Spinal cord (tissue), 10 donors: ENCODE data around the gene PRKCE. TPM values are rescaled to one million over a fixed set of nuclear protein-coding genes. Genes with fewer than 3 reads are reported as not detected.
"Not testable (repeated sequence)": the region's sequence is repeated elsewhere in the genome, so short reads cannot be mapped to it uniquely, and the experiment has no call there.

Source experiments
- DNase-seq, 6 donors: peaks; one replicate each; pipeline versions ENCODE4 v3.0.0 to v3.0.0-alpha.2; 2013 to 2015; ENCODE audit warnings: low spot score in 6 of 6, low read depth in 4 of 6
- H3K27ac ChIP-seq: one replicate; pipeline ENCODE4 v1.5.1; 2013; ENCODE audit warnings: low read depth, low read length, control low read depth
- H3K27me3 ChIP-seq: one replicate; pipeline ENCODE4 v1.6.1; 2013; ENCODE audit warnings: low read length; ENCODE audit not compliant: control insufficient read depth, insufficient read depth
- H3K36me3 ChIP-seq: one replicate; pipeline ENCODE4 v1.6.1; 2013; ENCODE audit warnings: low read length; ENCODE audit not compliant: control insufficient read depth, insufficient read depth
- H3K4me1 ChIP-seq: one replicate; pipeline ENCODE4 v1.6.1; 2013; ENCODE audit warnings: low read length; ENCODE audit not compliant: control insufficient read depth, insufficient read depth
- H3K4me3 ChIP-seq: one replicate; pipeline ENCODE4 v1.5.1; 2013; ENCODE audit warnings: low read depth, low read length, control low read depth
- H3K9me3 ChIP-seq: one replicate; pipeline ENCODE4 v1.6.1; 2013; ENCODE audit warnings: low read length; ENCODE audit not compliant: control insufficient read depth, insufficient read depth
- WGBS: methylation state at CpG from one replicate; pipeline ENCODE4 v1.1.5; 2013; ENCODE audit warnings: missing lambda C conversion rate; ENCODE audit not compliant: insufficient coverage; 5-methylcytosine and 5-hydroxymethylcytosine counted together
- polyA plus RNA-seq, 2 donors: library from polyadenylated mRNA; unstranded; fragments of 120-200 nt; gene quantifications; one replicate each; pipeline ENCODE4 v1.2.1, GENCODE V29; 2013; ENCODE audit not compliant: insufficient read length in 2 of 2
- total RNA-seq, 2 donors: library from RNA; depleted of rRNA in 1 of 2; stranded (reverse); fragments of 120-200 nt in 1 of 2; fragments of >200 nt in 1 of 2; gene quantifications; one replicate each; pipeline versions ENCODE4 v1.2.3 to v1.2.4, GENCODE V29; 2013 to 2014
- donor health status: healthy.

PRKCE gene
- total and polyA plus RNA-seq, 4 donors = 22.9 to 48.5 (median 37.4) TPM

DNA sequence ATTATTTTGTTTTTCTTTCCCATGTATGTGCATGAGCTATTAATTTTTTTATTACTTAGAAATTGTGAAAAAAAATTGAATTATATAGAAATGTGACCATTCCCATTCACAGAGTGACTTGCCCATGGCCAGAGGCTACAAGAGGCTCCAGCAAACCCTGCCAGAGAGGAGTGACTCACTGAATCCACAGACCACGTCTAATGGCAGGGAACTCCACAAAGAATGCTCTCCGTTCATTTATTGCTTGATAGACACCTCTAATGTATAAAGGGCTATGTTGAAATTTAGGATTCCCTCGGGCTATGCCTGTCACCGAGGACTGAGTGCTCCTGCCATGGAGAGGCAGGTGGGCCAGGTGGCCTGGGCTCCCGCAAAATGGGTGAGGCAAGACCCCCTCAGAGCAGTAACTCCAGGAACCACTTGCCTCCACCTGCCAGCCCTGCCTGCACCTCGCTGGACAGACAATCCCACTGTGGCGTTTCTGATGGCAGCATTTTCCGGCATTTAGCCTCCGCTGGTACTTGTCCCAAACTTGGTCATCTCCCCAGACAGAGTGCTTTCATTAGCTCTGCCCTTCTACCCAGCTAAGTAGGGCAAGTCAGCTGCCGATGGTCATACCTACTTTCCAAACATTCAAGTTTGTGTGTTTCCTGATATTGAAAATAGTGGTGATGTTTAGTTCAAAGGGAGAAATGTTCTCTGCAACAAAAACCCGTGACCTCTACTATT is 200.3 kb downstream of the PRKCE start:
- H3K4me1 ChIP-seq = peaks cover 3% of the 10 kb centered on the region
- no peaks in the 10 kb centered on the region for H3K36me3 ChIP-seq
- H3K9me3 ChIP-seq = no peaks in the 10 kb centered on the region
- no peak for DNase-seq
- no peak overlapping the region for H3K4me3 ChIP-seq
- H3K27ac ChIP-seq = no peak overlapping the region
- WGBS = 81% methylated on average over 4 of the region's 11 CpGs
- no peaks in the 10 kb centered on the region for H3K27me3 ChIP-seq

- Histone ChIP-seq H3K27ac (no peak overlapping the region), H3K4me1 (peaks cover 3% of the 10 kb centered on the region), H3K4me3 (no peak overlapping the region), H3K27me3 (no peaks in the 10 kb centered on the region), H3K36me3 (no peaks in the 10 kb centered on the region), H3K9me3 (no peaks in the 10 kb centered on the region)
- 78% methylated on average over 4 of the region's 6 CpGs for WGBS
- DNase-seq = no peak
Observed at GRCh38 chr2:45852450-45853150, 201.1 kb downstream of the PRKCE start.

DNA sequence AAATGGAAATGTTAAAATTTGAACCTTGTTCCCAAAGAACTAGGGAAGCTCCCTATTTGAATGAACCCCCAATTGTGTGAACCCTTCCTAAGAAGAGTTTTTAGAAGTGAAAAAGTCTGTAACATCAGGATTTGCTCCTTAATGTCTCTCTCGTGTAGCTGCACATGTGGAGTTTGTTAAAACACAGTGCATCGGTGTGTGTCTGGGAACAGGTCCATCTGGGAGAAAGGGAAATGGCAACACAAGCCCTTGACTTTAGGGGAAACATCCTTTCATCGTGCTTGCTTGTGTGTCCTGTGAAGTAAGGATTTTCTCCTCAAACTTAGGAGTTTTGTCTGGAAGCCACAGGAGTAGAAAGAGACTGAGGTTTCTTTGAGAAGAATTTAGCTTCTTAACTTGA is 203.9 kb downstream of the PRKCE start:
- Histone ChIP-seq H3K27me3 (no peaks in the 10 kb centered on the region), H3K36me3 (no peaks in the 10 kb centered on the region), H3K4me1 (peaks cover 9% of the 10 kb centered on the region), H3K9me3 (no peaks in the 10 kb centered on the region), H3K4me3 (no peak overlapping the region), H3K27ac (peak overlapping the region; percentile 34)
- peak in 1 of 6 donors; percentile 56 for DNase-seq
- WGBS = 27% methylated on average over 2 of the region's 3 CpGs

GRCh38 chr2:45856391-45857274 is 205.2 kb downstream of the PRKCE start:
- no peaks in the 10 kb centered on the region for H3K9me3 ChIP-seq
- H3K36me3 ChIP-seq = no peaks in the 10 kb centered on the region
- H3K27ac ChIP-seq = peak overlapping the region; percentile 26
- DNase-seq = no peak
- no peaks in the 10 kb centered on the region for H3K27me3 ChIP-seq
- no peak overlapping the region for H3K4me3 ChIP-seq
- WGBS = 92% methylated on average over 5 of the region's 9 CpGs
- H3K4me1 ChIP-seq = peaks cover 17% of the 10 kb centered on the region

GRCh38 chr2:45857275-45857609 is 205.8 kb downstream of the PRKCE start:
- H3K36me3 ChIP-seq = no peaks in the 10 kb centered on the region
- H3K9me3 ChIP-seq = no peaks in the 10 kb centered on the region
- no peaks in the 10 kb centered on the region for H3K27me3 ChIP-seq
- WGBS = 67% methylated on average over 1 of the region's 4 CpGs
- peak overlapping the region; percentile 26 for H3K27ac ChIP-seq
- H3K4me1 ChIP-seq = peaks cover 17% of the 10 kb centered on the region
- no peak for DNase-seq
- H3K4me3 ChIP-seq = no peak overlapping the region

DNA sequence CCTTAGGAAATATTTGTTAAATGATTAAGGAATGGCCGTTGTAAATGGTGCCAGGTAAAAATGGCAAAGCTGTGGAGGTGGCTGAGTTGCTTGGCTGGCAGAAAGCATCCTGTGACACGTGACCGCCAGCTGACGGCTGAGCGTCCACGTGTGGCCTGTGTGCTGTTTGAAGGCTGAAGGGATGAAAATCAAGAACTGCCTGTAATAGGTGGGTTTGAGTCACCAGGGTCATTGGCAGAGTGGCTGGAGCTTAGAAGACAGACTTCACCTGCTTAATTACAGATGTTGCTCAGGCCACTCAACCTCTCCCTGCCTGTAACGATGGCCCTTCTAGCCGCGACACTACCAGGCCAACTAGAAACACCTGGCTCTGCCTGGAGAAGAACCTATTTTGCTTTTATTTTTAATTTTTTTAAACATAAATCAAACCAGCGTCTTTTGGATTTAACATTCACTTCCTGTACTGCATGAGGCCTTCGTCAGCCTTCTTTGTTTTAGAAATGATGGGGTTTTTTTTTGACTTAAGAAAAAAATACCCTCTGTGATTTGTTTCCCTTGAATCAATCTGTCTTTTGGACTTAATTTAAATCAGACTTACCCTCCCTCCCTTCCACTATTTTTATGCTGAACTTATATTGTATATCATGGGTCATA is 206.5 kb downstream of the PRKCE start:
- WGBS = 91% methylated on average over 7 of the region's 11 CpGs
- no peak overlapping the region for H3K4me3 ChIP-seq
- H3K4me1 ChIP-seq = peaks cover 20% of the 10 kb centered on the region
- no peak for DNase-seq
- H3K27ac ChIP-seq = no peak overlapping the region
- no peaks in the 10 kb centered on the region for H3K9me3 ChIP-seq
- no peaks in the 10 kb centered on the region for H3K36me3 ChIP-seq
- H3K27me3 ChIP-seq = no peaks in the 10 kb centered on the region

DNA sequence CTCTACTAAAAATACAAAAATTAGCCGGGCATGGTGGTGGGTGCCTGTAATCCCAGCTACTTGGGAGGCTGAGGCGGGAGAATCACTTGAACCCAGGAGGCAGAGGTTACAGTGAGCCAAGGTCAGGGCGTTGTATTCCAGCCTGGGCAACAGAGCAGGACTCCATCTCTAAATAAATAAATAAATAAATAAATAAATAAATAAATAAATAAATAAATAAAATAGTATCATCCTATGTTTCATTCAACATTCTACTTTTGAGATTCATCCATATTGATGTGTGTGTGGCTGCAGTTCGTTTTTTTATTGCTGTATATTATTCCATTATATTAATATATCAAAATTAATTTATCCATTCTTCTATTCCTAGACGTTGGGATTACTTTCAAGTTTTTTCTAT is 207.4 kb downstream of the PRKCE start:
- not testable (repeated sequence) for H3K4me3 ChIP-seq, H3K27me3 ChIP-seq, H3K9me3 ChIP-seq, H3K36me3 ChIP-seq, DNase-seq, H3K27ac ChIP-seq
- no CpG with 5 or more reads among the region's 5 CpGs for WGBS
- H3K4me1 ChIP-seq = peaks cover 20% of the 10 kb centered on the region

- H3K4me3 ChIP-seq = no peak overlapping the region
- peaks cover 20% of the 10 kb centered on the region for H3K4me1 ChIP-seq
- DNase-seq = no peak
- H3K27ac ChIP-seq = peak overlapping the region; percentile 89
- H3K36me3 ChIP-seq = no peaks in the 10 kb centered on the region
- H3K27me3 ChIP-seq = no peaks in the 10 kb centered on the region
- H3K9me3 ChIP-seq = no peaks in the 10 kb centered on the region
- no CpG with 5 or more reads among the region's 1 CpG for WGBS
Observed at GRCh38 chr2:45859682-45860081, 208.2 kb downstream of the PRKCE start.
